Natural killer cell (primary cell): ENCODE results near the gene CROCC2. TPM values are rescaled to one million over a fixed set of nuclear protein-coding genes. Genes with fewer than 3 reads are reported as not detected.

Experiments
- ATAC-seq, 3 donors: fragments of 150-1000 bp in 2 of 3; fragments of 200-7000 bp in 1 of 3; cut with Tn5 transposase; 1 replicate in 1 of 3; 2 replicates in 2 of 3; pipeline ENCODE4 v1.10.0; 2021; ENCODE audit warnings: mild to moderate bottlenecking in 2 of 3, moderate library complexity in 2 of 3
- DNase-seq, 2 donors: peaks; one replicate each; pipeline versions ENCODE4 v3.0.0 to v3.0.0-alpha.2; 2013 to 2021; ENCODE audit warnings: mixed read lengths in 1 of 2
- H3K27ac ChIP-seq: one replicate; pipeline ENCODE4 v1.5.1; 2013; ENCODE audit warnings: mild to moderate bottlenecking, low read length
- H3K27me3 ChIP-seq: one replicate; pipeline ENCODE4 v1.6.1; 2013; ENCODE audit warnings: low read length; ENCODE audit not compliant: control insufficient read depth, insufficient read depth
- H3K36me3 ChIP-seq: one replicate; pipeline ENCODE4 v1.6.1; 2013; ENCODE audit warnings: low read length; ENCODE audit not compliant: control insufficient read depth, insufficient read depth
- H3K4me1 ChIP-seq: one replicate; pipeline ENCODE4 v1.6.1; 2013; ENCODE audit warnings: low read length; ENCODE audit not compliant: control insufficient read depth, insufficient read depth
- H3K4me3 ChIP-seq: one replicate; pipeline ENCODE4 v1.5.1; 2013; ENCODE audit warnings: low read length
- H3K9me3 ChIP-seq: one replicate; pipeline ENCODE4 v1.6.1; 2013; ENCODE audit warnings: low read length; ENCODE audit not compliant: control insufficient read depth, insufficient read depth
- H3K27ac Mint-ChIP-seq, 2 donors: one replicate each; pipeline ENCODE4 v1.8.0; 2022; ENCODE audit warnings: mild to moderate bottlenecking in 2 of 2, mixed read lengths in 2 of 2, moderate library complexity in 1 of 2
- H3K27me3 Mint-ChIP-seq, 2 donors: one replicate each; pipeline ENCODE4 v1.8.0; 2022; ENCODE audit warnings: low read depth in 2 of 2, mixed read lengths in 2 of 2
- H3K36me3 Mint-ChIP-seq: one replicate; pipeline ENCODE4 v1.8.0; 2022; ENCODE audit warnings: mixed read lengths
- H3K4me1 Mint-ChIP-seq, 2 donors: one replicate each; pipeline ENCODE4 v1.8.0; 2022; ENCODE audit warnings: mixed read lengths in 2 of 2
- H3K4me3 Mint-ChIP-seq: one replicate; pipeline ENCODE4 v1.8.0; 2022; ENCODE audit warnings: mild to moderate bottlenecking, moderate library complexity, mixed read lengths
- H3K9me3 Mint-ChIP-seq, 2 donors: one replicate each; pipeline ENCODE4 v1.8.0; 2022; ENCODE audit warnings: mixed read lengths in 2 of 2
- CTCF ChIP-seq: fragments of 200-600 bp; IDR thresholded peaks from one replicate; pipeline ENCODE4 v1.8.0; 2022; ENCODE audit warnings: antibody characterized with exemption
- WGBS: methylation state at CpG from one replicate; pipeline ENCODE4 v1.1.7; 2013; ENCODE audit warnings: missing lambda C conversion rate; ENCODE audit not compliant: insufficient coverage; 5-methylcytosine and 5-hydroxymethylcytosine counted together
- intact Hi-C: fragments of 100-400 bp; cut with micrococcal nuclease; formaldehyde crosslinking; loops from one replicate; pipeline ENCODE4 v1.14.2; 2022
- total RNA-seq, 4 donors: library from RNA; stranded (reverse); fragments of 120-200 nt in 1 of 4; gene quantifications; one replicate each; pipeline versions ENCODE4 v1.2.3 to v1.2.4, GENCODE V29; 2013 to 2022

The CROCC2 gene
- total RNA-seq, 3 donors from 2014 or later (not counting 1 experiment from before 2014, with no cell fraction given), result 0.14 TPM; not detected in 2

- WGBS, result 86% methylated on average over 17 of the region's 17 CpGs
- no peaks in the 10 kb centered on the region for H3K4me1 ChIP-seq
- DNase-seq (no peak), ATAC-seq (no peak)
- Mint-ChIP-seq H3K4me1 (no peaks in the 10 kb centered on the region), H3K4me3 (no peak overlapping the region), H3K36me3 (no peaks in the 10 kb centered on the region), H3K27ac (no peak overlapping the region), H3K27me3 (peaks cover 0 to 3% of the 10 kb centered on the region in 2 donors), H3K9me3 (no peaks in the 10 kb centered on the region)
- no peak overlapping the region for H3K4me3 ChIP-seq
- intact Hi-C loops, result no loop called here
- TF ChIP-seq CTCF, result no peak
- no peak overlapping the region for H3K27ac ChIP-seq
- no peaks in the 10 kb centered on the region for H3K9me3 ChIP-seq
- H3K27me3 ChIP-seq, result no peaks in the 10 kb centered on the region
- H3K36me3 ChIP-seq, result no peaks in the 10 kb centered on the region
Measured at GRCh38 chr2:240989451-240990265, 83.5 kb downstream of the CROCC2 start.

- no peak overlapping the region for H3K4me3 Mint-ChIP-seq
- no peak for TF ChIP-seq CTCF
- H3K27ac Mint-ChIP-seq, result no peak overlapping the region
- H3K36me3 Mint-ChIP-seq, result no peaks in the 10 kb centered on the region
- H3K9me3 Mint-ChIP-seq, result no peaks in the 10 kb centered on the region
- Histone ChIP-seq H3K4me3 (no peak overlapping the region), H3K4me1 (no peaks in the 10 kb centered on the region), H3K36me3 (no peaks in the 10 kb centered on the region), H3K9me3 (no peaks in the 10 kb centered on the region), H3K27ac (no peak overlapping the region), H3K27me3 (no peaks in the 10 kb centered on the region)
- WGBS, result 93% methylated on average over 2 of the region's 2 CpGs
- H3K27me3 Mint-ChIP-seq, result peaks cover 0 to 3% of the 10 kb centered on the region in 2 donors
- H3K4me1 Mint-ChIP-seq, result no peaks in the 10 kb centered on the region
- no peak for DNase-seq
- no peak for ATAC-seq
- intact Hi-C loops, result no loop called here
Measured at GRCh38 chr2:240990266-240990529, 84.1 kb downstream of the CROCC2 start.

GRCh38 chr2:240990726-240991377, 84.7 kb downstream of the CROCC2 start:
- Mint-ChIP-seq H3K9me3 (no peaks in the 10 kb centered on the region), H3K4me1 (no peaks in the 10 kb centered on the region), H3K27me3 (peaks cover 0 to under 1% of the 10 kb centered on the region in 2 donors), H3K27ac (no peak overlapping the region), H3K4me3 (no peak overlapping the region), H3K36me3 (no peaks in the 10 kb centered on the region)
- TF ChIP-seq CTCF, result no peak
- intact Hi-C loops, result no loop called here
- no peaks in the 10 kb centered on the region for H3K36me3 ChIP-seq
- no peak overlapping the region for H3K4me3 ChIP-seq
- H3K27me3 ChIP-seq, result no peaks in the 10 kb centered on the region
- ATAC-seq, result no peak
- no peaks in the 10 kb centered on the region for H3K4me1 ChIP-seq
- DNase-seq, result no peak
- WGBS, result 85% methylated on average over 13 of the region's 13 CpGs
- no peaks in the 10 kb centered on the region for H3K9me3 ChIP-seq
- H3K27ac ChIP-seq, result no peak overlapping the region
